ENCODE measurements around the gene GPATCH2.

Gene GPATCH2

DNA sequence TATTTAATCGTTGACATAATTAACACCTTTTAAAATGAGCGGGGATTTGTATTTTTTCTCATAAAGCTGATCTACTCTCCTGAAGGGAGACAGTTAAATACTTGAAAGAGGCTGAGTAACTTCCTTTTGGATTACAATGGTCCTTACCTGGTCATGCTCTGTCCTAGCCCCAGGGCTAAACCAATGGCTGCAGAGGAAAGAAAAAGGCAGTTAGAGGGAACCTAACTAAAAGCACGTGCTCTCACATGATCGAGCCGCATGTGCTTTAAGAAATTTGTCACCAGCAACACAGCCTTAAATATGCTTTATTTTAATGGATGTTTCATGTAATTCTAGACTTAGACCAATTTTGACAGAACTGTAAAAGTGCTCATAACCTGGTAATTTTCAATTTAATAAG, 132.7 kb downstream of the GPATCH2 start:
- H3K27ac ChIP-seq: no peak overlapping the region
- no peak for TF ChIP-seq ZFX (IDR thresholded peaks at IDR 0.05)
- TF ChIP-seq, protein P1, sequence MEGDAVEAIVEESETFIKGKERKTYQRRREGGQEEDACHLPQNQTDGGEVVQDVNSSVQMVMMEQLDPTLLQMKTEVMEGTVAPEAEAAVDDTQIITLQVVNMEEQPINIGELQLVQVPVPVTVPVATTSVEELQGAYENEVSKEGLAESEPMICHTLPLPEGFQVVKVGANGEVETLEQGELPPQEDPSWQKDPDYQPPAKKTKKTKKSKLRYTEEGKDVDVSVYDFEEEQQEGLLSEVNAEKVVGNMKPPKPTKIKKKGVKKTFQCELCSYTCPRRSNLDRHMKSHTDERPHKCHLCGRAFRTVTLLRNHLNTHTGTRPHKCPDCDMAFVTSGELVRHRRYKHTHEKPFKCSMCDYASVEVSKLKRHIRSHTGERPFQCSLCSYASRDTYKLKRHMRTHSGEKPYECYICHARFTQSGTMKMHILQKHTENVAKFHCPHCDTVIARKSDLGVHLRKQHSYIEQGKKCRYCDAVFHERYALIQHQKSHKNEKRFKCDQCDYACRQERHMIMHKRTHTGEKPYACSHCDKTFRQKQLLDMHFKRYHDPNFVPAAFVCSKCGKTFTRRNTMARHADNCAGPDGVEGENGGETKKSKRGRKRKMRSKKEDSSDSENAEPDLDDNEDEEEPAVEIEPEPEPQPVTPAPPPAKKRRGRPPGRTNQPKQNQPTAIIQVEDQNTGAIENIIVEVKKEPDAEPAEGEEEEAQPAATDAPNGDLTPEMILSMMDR (conservative IDR thresholded peaks at IDR 0.05): no peak

- no peak overlapping the region for H3K27ac ChIP-seq
- TF ChIP-seq, protein P1 (conservative IDR thresholded peaks at IDR 0.05): no peak
- TF ChIP-seq ZFX (IDR thresholded peaks at IDR 0.05): no peak
Observed at GRCh38 chr1:217495249-217495648, 135.6 kb downstream of the GPATCH2 start.

DNA sequence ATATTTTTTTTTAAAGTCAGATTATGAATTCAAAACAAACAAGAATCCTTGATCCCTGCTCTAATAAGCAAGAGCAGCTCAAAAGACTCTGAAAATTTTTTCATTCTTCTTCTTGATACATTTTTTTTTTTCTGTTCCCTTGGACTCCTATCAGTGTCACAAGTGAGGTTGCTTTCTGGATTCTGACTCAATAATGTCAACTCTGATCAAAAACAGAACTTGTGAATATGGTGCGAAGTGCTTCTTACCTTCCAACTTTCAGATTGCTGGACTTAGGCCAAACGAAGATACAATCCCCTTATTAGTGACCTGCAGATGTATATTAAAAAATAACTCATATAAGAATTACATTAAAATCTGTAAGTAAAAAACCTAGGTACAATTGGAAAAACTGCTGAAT, 136.1 kb downstream of the GPATCH2 start:
- TF ChIP-seq ZFX (IDR thresholded peaks at IDR 0.05): no peak
- TF ChIP-seq, protein P1 (conservative IDR thresholded peaks at IDR 0.05): no peak
- H3K27ac ChIP-seq: no peak overlapping the region

DNA sequence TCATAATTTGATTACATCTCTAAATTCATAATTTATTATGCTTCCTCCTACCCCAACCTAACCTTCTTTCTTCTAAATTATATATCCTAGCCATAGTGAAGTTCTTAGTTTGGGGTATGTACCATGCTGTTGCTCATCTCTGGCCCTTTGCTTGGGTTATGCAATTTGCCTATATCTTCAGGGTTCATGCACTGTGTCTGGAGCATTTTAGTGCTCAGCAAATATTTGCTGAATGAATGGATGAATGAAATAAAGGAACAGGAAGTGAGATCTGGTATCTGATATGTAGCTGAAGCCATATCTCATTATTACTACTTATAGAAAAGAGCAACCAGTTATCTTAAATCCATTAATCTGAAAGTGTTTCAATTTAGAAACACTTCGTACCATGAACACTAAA, 137.6 kb downstream of the GPATCH2 start:
- TF ChIP-seq, protein P1 (conservative IDR thresholded peaks at IDR 0.05): no peak
- TF ChIP-seq ZFX (IDR thresholded peaks at IDR 0.05): no peak
- no peak overlapping the region for H3K27ac ChIP-seq

GRCh38 chr1:217484871-217485270, 146.0 kb downstream of the GPATCH2 start:
- TF ChIP-seq ZFX (IDR thresholded peaks at IDR 0.05): no peak
- TF ChIP-seq, protein P1 (conservative IDR thresholded peaks at IDR 0.05): no peak
- H3K27ac ChIP-seq: no peak overlapping the region

DNA sequence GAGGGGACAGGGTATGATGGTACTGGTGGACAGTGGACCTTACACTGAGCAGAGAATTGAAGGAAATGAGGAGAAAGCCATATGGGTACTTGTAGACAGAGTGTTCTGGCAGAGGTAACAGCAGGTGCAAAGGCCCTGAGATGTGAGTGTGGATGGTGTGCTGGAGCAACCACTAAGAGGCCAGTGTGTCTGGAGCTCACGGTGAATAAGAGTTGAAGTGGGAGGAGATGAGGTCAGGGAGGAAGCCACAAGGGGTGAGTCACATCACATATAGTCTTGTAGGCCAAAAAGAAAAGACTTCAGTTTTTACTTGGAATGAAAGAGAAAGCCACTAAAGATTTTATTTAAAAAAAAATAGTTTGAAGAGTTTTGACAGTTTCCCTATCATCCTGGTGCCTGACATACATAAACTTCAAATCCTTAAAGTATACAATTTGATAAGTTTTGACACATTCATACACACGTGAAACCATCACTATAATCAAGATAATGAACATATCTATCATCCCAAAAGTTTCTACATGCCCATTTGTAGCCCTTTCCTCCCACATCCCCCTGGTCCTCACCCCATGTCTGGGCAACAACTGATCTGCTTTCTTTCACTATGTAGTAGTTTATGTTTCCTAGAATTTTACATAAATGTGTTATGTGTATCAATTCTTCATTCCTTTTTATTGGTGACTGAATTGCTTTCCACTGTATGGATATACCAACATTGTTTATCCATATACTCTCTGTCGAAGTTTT, 148.4 kb downstream of the GPATCH2 start:
- TF ChIP-seq ZFX (IDR thresholded peaks at IDR 0.05): no peak
- TF ChIP-seq, protein P1 (conservative IDR thresholded peaks at IDR 0.05): no peak

GRCh38 chr1:217478450-217478849, 152.4 kb downstream of the GPATCH2 start:
- TF ChIP-seq ZFX (IDR thresholded peaks at IDR 0.05): no peak
- TF ChIP-seq, protein P1 (conservative IDR thresholded peaks at IDR 0.05): no peak

More for the DNA sequence above, 148.4 kb downstream of the GPATCH2 start:
- no peak overlapping the region for H3K27ac ChIP-seq

More at GRCh38 chr1:217478450-217478849, 152.4 kb downstream of the GPATCH2 start:
- H3K27ac ChIP-seq: no peak overlapping the region

Data from C4-2B (cell line).